ENCODE measurements around the gene DNAL1. TPM values are rescaled to one million over a fixed set of nuclear protein-coding genes. Genes with fewer than 3 reads are reported as not detected.

The DNAL1 gene
- total RNA-seq, 2 donors from 2014 or later, result 22.9 to 30.5 TPM

DNA sequence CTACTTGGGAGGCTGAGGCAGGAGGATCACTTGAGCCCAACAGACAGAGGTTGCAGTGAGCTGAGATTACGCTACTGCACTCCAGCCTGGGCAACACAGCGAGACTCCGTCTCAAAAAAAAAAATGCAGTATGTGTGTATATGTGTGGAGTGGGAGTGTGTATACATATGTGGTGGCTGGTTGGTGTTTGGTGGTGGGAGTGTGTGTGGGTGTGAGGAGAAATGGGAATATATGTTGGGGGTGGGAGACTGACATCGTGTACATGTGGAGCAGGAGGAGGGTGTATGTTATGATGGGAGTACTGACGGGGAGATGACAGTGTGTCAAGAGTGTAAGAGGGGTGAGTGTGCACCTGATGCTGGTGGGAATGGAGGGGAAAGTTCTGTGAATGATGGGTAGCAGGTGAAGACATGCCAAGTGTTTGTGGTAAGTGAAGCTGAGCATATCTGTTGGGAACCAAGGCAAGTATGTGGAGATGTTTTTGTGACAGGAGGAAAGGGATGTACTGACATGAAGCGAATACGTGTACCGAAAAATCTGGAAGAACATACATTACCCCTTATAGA is 65.2 kb downstream of the DNAL1 start:
- Histone ChIP-seq H3K27ac (ENCODE audit: low read depth, low read length) (no peak overlapping the region), H3K4me3 (ENCODE audit: low read length) (no peak overlapping the region), H3K9me3 (ENCODE audit: control insufficient read depth, low read length) (no peaks in the 10 kb centered on the region), H3K27me3 (ENCODE audit: control insufficient read depth, insufficient read depth, low read length, poor library complexity, severe bottlenecking) (no peaks in the 10 kb centered on the region), H3K9ac (ENCODE audit: extremely low read depth, low read length, poor library complexity, severe bottlenecking) (no peak overlapping the region), H3K36me3 (ENCODE audit: control insufficient read depth, insufficient read depth, low read length) (no peaks in the 10 kb centered on the region), H3K4me1 (ENCODE audit: control insufficient read depth, insufficient read depth, low read length) (no peaks in the 10 kb centered on the region)
- Mint-ChIP-seq H3K27me3 (ENCODE audit: insufficient read depth) (no peaks in the 10 kb centered on the region), H3K9me3 (peaks cover 2% of the 10 kb centered on the region), H3K4me1 (peaks cover 42% of the 10 kb centered on the region), H3K27ac (no peak overlapping the region), H3K4me3 (no peak overlapping the region), H3K36me3 (ENCODE audit: low read depth) (peaks cover 11% of the 10 kb centered on the region)
- DNase-seq, result no peak
- no peak for TF ChIP-seq CTCF (conservative IDR thresholded peaks at IDR 0.05)
- 88 to 97% methylated on average over 4 to 8 of the region's 8 CpGs for WGBS, 2 experiments (ENCODE audit: insufficient coverage in 1 of 2, insufficient read length in 1 of 2)

DNA sequence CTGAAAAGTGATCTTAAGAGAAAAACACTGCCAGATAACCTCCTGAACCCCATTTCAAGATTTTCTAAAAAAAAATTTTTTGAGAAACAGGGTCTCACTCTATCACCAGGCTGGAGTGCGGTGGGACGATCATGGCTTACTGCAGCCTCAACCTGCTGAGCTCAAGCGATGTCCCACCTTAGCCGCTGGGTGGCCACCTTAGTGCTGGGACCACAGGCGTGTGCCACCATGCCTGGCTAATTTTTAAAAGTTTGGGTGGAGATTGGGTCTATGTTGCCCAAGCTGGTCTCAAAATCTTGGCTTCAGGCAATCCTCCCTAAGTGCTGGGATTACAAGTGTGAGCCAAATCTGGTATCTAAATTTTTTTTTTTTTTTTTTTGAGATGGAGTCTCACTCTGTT is 66.0 kb downstream of the DNAL1 start:
- Histone ChIP-seq H3K9ac (ENCODE audit: extremely low read depth, low read length, poor library complexity, severe bottlenecking) (no peak overlapping the region), H3K9me3 (ENCODE audit: control insufficient read depth, low read length) (no peaks in the 10 kb centered on the region), H3K4me3 (ENCODE audit: low read length) (no peak overlapping the region), H3K27ac (ENCODE audit: low read depth, low read length) (no peak overlapping the region), H3K4me1 (ENCODE audit: control insufficient read depth, insufficient read depth, low read length) (no peaks in the 10 kb centered on the region), H3K36me3 (ENCODE audit: control insufficient read depth, insufficient read depth, low read length) (peaks cover 5% of the 10 kb centered on the region), H3K27me3 (ENCODE audit: control insufficient read depth, insufficient read depth, low read length, poor library complexity, severe bottlenecking) (no peaks in the 10 kb centered on the region)
- peaks cover 13% of the 10 kb centered on the region for H3K36me3 Mint-ChIP-seq (ENCODE audit: low read depth)
- H3K4me3 Mint-ChIP-seq, result no peak overlapping the region
- DNase-seq, result peak; percentile 64
- H3K27me3 Mint-ChIP-seq (ENCODE audit: insufficient read depth), result no peaks in the 10 kb centered on the region
- whole genome bisulfite sequencing, 2 experiments (ENCODE audit: insufficient coverage in 1 of 2, insufficient read length in 1 of 2), result 82% methylated on average over 5 of the region's 5 CpGs
- H3K4me1 Mint-ChIP-seq, result peaks cover 41% of the 10 kb centered on the region
- peak; percentile 54 for TF ChIP-seq CTCF (conservative IDR thresholded peaks at IDR 0.05)
- H3K9me3 Mint-ChIP-seq, result no peaks in the 10 kb centered on the region
- H3K27ac Mint-ChIP-seq, result no peak overlapping the region

- Mint-ChIP-seq H3K4me3 (peak overlapping the region; percentile 96), H3K36me3 (ENCODE audit: low read depth) (peaks cover 17% of the 10 kb centered on the region), H3K9me3 (no peaks in the 10 kb centered on the region), H3K27ac (peak overlapping the region; percentile 14), H3K27me3 (ENCODE audit: insufficient read depth) (no peaks in the 10 kb centered on the region), H3K4me1 (peaks cover 31% of the 10 kb centered on the region)
- TF ChIP-seq CTCF (conservative IDR thresholded peaks at IDR 0.05), result no peak
- peak overlapping the region; percentile 81 for H3K9ac ChIP-seq (ENCODE audit: extremely low read depth, low read length, poor library complexity, severe bottlenecking)
- no peak overlapping the region for H3K27ac ChIP-seq (ENCODE audit: low read depth, low read length)
- peak overlapping the region; percentile 97 for H3K4me3 ChIP-seq (ENCODE audit: low read length)
- no peak for DNase-seq
- no peaks in the 10 kb centered on the region for H3K4me1 ChIP-seq (ENCODE audit: control insufficient read depth, insufficient read depth, low read length)
- H3K9me3 ChIP-seq (ENCODE audit: control insufficient read depth, low read length), result no peaks in the 10 kb centered on the region
- H3K36me3 ChIP-seq (ENCODE audit: control insufficient read depth, insufficient read depth, low read length), result peaks cover 14% of the 10 kb centered on the region
- WGBS, 2 experiments (ENCODE audit: insufficient coverage in 1 of 2, insufficient read length in 1 of 2), result 73 to 79% methylated on average over 9 to 11 of the region's 11 CpGs
- H3K27me3 ChIP-seq (ENCODE audit: control insufficient read depth, insufficient read depth, low read length, poor library complexity, severe bottlenecking), result no peaks in the 10 kb centered on the region
Observed at GRCh38 chr14:73712071-73712506, 67.3 kb downstream of the DNAL1 start.

Measured in endodermal cell (in vitro differentiated cells).